ENCODE results near the gene NSG1. TPM values are rescaled to one million over a fixed set of nuclear protein-coding genes. Genes with fewer than 3 reads are reported as not detected.

The NSG1 gene
- total and polyA plus RNA-seq, 2 of the 8 experiments (the other 6 are each of a cell fraction or from before 2014, with no cell fraction given) = 35.7 to 61.4 TPM

GRCh38 chr4:4406455-4407298, 19.8 kb downstream of the NSG1 start (continued):
- TF ChIP-seq CHD7 (IDR thresholded peaks at IDR 0.05; ENCODE audit: insufficient replicate concordance, low read length) (no peak), ZNF274 (IDR thresholded peaks at IDR 0.05; ENCODE audit: borderline replicate concordance, extremely low read depth, low read length) (no peak), RNF2 (IDR thresholded peaks at IDR 0.05; ENCODE audit: borderline replicate concordance, low read depth, low read length, missing control alignments, poor library complexity, severe bottlenecking) (no peak), EGR1 (IDR thresholded peaks at IDR 0.05; ENCODE audit: borderline replicate concordance, low read depth, low read length) (no peak)

Measured in H1 (cell line).